Activated naive CD8-positive, alpha-beta T cell (primary cell): Measurements from ENCODE around the gene BET1.

Experiments
- H3K27ac Mint-ChIP-seq: one replicate; pipeline ENCODE4 v1.8.0; 2021; ENCODE audit warnings: mixed read lengths
- H3K27me3 Mint-ChIP-seq: one replicate; pipeline ENCODE4 v1.8.0; 2021; ENCODE audit warnings: mixed read lengths
- H3K36me3 Mint-ChIP-seq: one replicate; pipeline ENCODE4 v1.8.0; 2021; ENCODE audit warnings: mixed read lengths
- H3K4me1 Mint-ChIP-seq: one replicate; pipeline ENCODE4 v1.8.0; 2021; ENCODE audit warnings: low read depth, mixed read lengths
- H3K4me3 Mint-ChIP-seq: one replicate; pipeline ENCODE4 v1.8.0; 2021; ENCODE audit warnings: mild to moderate bottlenecking, mixed read lengths
- H3K9me3 Mint-ChIP-seq: one replicate; pipeline ENCODE4 v1.8.0; 2021; ENCODE audit warnings: low read depth, mixed read lengths

Gene BET1

DNA sequence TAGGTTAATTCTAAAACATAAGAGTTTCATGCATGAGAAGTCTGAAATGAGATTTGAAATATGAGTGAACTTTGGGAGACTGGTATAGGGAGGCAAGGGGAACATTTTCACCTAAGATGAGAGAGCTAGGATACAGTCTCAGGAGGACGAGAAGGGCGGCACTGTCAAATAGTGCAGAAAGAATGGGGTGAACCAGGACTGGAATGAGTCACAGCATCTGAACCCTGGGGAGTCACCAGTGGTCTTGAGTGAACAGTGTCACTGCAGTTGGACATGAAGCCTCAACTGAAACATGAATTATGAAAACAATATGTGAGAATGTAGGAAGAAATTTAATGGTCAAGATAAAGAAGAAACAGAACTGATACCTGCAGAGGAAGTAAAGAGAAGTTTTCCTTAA lies 48.9 kb downstream of the BET1 start:
- Mint-ChIP-seq H3K27me3 (no peaks in the 10 kb centered on the region), H3K27ac (no peak overlapping the region)

DNA sequence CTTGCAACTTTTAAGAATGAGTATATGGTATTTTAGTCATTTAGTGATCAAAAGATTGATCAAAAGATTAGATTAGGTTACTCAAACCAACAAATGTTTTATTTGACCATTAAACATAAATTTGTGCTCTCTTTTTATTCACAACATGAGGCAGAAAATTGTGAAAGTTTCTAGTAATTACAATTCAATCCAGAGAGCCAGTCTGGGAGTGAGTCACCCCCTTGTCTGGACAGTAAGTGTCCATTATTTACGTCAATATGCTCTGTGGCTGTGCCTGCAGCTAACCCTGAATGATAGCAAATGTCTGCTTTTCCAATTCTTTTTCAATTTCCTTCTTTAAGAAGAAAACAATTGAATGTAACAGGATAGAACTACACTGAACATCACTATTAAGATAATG lies 54.7 kb downstream of the BET1 start:
- Mint-ChIP-seq H3K4me3 (no peak overlapping the region), H3K9me3 (no peaks in the 10 kb centered on the region), H3K27ac (no peak overlapping the region), H3K27me3 (peaks cover 1% of the 10 kb centered on the region), H3K4me1 (no peaks in the 10 kb centered on the region), H3K36me3 (no peaks in the 10 kb centered on the region)

More for the DNA sequence above, 48.9 kb downstream of the BET1 start:
- Mint-ChIP-seq H3K4me1 (no peaks in the 10 kb centered on the region), H3K9me3 (no peaks in the 10 kb centered on the region), H3K4me3 (no peak overlapping the region), H3K36me3 (peaks cover 3% of the 10 kb centered on the region)

DNA sequence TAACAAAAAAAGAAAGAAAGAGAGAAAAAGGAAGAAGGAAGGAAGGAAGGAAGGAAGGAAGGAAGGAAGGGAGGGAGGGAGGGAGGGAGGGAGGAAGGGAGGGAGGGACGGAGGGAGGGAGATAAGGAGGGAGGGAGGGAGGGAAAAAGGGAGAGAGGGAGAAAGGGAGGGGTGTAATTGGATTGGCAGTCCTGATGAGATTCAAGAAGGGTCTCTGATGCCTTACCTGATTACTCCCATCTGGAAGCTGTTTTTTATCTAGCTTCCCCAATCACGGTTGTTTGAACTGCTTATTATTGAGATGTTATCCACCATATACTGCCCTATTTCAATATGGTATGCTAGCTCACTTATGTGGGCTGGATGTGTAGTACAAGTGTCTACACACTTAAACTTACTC lies 55.3 kb downstream of the BET1 start:
- no peaks in the 10 kb centered on the region for H3K9me3 Mint-ChIP-seq
- no peak overlapping the region for H3K27ac Mint-ChIP-seq
- no peak overlapping the region for H3K4me3 Mint-ChIP-seq
- peaks cover 1% of the 10 kb centered on the region for H3K27me3 Mint-ChIP-seq
- H3K36me3 Mint-ChIP-seq, result no peaks in the 10 kb centered on the region
- no peaks in the 10 kb centered on the region for H3K4me1 Mint-ChIP-seq

DNA sequence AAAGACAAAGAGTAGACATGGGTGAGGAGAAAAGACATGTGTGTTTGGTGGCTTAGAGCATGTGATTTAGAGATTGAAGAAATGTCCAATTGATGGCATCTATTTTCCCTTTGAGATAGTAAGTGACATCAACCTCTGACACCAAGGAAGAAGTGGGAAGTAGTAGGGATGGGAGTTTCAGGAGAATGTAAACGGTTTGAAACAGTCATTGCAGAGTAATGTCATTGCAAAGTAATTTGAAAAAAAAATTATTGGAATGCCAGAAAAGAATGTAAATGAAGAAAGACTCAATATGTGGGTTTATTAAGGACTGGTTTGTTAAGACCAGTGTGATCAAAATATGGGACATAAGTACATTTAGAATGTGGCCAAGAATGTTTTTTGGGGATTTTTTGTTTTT lies 56.0 kb downstream of the BET1 start:
- H3K9me3 Mint-ChIP-seq, result no peaks in the 10 kb centered on the region
- no peak overlapping the region for H3K4me3 Mint-ChIP-seq
- H3K36me3 Mint-ChIP-seq, result no peaks in the 10 kb centered on the region
- no peak overlapping the region for H3K27ac Mint-ChIP-seq
- no peaks in the 10 kb centered on the region for H3K4me1 Mint-ChIP-seq
- peaks cover 1% of the 10 kb centered on the region for H3K27me3 Mint-ChIP-seq

DNA sequence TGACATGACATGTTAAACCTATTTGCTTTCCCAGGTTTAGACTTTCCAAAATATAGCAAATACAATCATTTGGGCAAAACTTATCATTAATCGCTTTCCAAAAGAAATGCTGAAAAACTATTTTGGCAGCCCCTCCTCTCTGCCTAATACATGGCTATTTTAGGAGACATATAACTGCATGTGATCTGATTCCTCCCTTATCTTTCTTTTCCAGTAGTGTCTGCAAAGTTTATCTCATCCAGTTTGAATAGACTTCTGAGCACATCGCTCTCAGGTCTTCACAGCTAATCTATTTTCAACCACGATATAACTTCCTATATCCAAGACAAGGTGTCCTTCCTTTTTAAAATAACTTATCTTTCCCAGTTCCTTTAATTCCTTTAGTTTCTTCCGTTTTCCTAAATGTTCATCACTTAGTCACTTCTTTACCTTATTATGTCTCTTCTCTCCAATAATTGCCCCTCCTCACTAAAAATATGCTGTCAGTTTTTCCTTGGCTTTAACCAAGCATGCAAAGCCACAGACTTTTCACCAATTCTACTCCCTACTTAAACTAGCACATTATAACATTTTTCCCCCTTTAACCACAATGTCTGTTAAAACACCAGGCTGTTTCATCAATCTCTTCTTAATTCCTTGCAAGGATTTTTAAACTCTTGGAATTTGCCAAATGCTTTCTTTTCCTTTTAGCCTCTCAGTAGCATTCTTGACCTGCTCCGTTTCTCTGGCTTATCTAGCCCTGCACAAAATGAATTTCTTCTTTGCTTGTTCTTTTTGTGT lies 58.2 kb downstream of the BET1 start:
- Mint-ChIP-seq H3K9me3 (no peaks in the 10 kb centered on the region), H3K36me3 (no peaks in the 10 kb centered on the region), H3K27ac (no peak overlapping the region), H3K4me1 (no peaks in the 10 kb centered on the region), H3K4me3 (no peak overlapping the region), H3K27me3 (peaks cover 2% of the 10 kb centered on the region)

DNA sequence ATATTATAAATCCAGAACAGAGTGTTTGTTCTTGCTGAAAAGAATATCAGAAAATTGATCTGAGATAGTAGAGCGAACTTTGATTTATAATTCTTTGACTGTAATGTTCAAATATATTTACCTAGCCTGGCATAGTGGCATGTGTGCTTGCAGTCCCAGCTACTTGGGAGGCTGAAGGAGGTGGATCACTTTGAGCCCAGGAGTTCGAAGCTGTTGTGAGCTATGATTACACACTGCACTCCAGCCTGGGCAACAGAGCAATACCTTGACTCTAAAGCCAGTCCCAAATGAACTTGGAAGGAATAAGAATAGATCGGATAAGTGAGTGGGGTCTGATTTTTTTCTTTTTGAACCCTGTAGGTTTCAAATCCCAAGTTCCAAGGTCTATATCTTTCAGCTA lies 59.1 kb downstream of the BET1 start:
- peaks cover 6% of the 10 kb centered on the region for H3K27me3 Mint-ChIP-seq
- H3K4me1 Mint-ChIP-seq, result no peaks in the 10 kb centered on the region
- H3K36me3 Mint-ChIP-seq, result no peaks in the 10 kb centered on the region
- H3K27ac Mint-ChIP-seq, result no peak overlapping the region
- H3K4me3 Mint-ChIP-seq, result no peak overlapping the region
- H3K9me3 Mint-ChIP-seq, result no peaks in the 10 kb centered on the region

DNA sequence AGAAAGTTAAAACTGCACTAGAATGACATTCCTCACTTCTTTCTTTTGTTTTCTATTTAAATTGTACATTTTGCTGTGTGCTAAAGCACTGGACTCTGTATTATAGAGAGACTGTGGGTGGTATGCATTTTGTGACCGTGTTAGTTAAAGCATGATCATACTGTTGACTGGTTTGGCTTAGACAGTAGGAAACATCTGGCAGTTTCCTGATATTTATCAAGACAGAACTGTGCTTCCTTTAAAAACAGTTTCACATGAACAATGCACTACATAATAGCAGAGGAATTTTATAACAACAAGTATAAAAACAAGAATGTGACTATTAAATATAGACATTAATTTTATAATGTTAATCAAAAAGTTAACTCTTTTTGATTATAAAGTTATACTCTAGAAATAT lies 59.5 kb downstream of the BET1 start:
- Mint-ChIP-seq H3K36me3 (no peaks in the 10 kb centered on the region), H3K4me3 (no peak overlapping the region), H3K9me3 (no peaks in the 10 kb centered on the region), H3K27ac (no peak overlapping the region), H3K4me1 (no peaks in the 10 kb centered on the region), H3K27me3 (peaks cover 6% of the 10 kb centered on the region)

DNA sequence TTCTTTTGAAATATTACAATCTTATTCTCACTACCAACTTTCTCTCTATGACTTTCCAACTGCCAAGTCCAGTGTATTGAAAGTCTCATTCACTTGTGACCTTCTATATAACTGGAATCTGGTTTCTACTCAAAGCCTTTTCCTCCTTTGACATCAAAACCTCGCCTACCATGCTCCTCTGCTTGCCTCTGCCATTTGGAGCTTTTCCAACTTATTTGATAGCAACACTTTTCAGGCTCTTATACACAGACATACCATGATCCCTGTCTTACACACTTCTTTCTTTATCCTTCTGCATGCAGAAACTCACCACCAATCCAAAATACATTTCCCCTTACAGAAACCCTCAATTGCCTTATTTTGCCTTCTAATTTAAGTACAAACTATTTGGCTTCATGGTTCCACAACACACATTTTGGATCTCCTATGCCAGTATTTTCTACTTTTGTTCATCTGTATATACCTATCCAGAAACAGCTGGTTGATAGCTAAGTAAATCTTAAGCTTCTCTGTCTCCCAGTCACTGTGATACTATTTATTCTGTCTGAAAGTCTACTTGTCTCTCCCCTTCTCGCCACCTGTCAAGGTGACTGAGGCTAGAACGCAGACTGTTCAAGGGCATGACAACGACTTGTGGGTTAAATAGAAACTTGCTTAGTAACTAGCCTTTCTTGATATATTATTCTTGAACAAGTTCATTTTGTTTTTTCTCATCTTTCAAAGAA lies 60.2 kb downstream of the BET1 start:
- peaks cover 4% of the 10 kb centered on the region for H3K27me3 Mint-ChIP-seq
- no peak overlapping the region for H3K27ac Mint-ChIP-seq
- no peaks in the 10 kb centered on the region for H3K36me3 Mint-ChIP-seq
- H3K9me3 Mint-ChIP-seq, result no peaks in the 10 kb centered on the region
- no peaks in the 10 kb centered on the region for H3K4me1 Mint-ChIP-seq
- H3K4me3 Mint-ChIP-seq, result no peak overlapping the region
